Fibroblast of pulmonary artery (primary cell): ENCODE measurements around the gene CACNG3.

Source experiments
- DNase-seq: peaks from one replicate; pipeline ENCODE4 v3.0.0-alpha.2; 2010; ENCODE audit warnings: low read depth
- H3K4me3 ChIP-seq: replicated peaks from 2 replicates; pipeline ENCODE4 v1.5.1; 2011; ENCODE audit warnings: low read depth, mild to moderate bottlenecking, control low read depth, low read length, moderate library complexity
- CTCF ChIP-seq: IDR thresholded peaks from 2 replicates; pipeline ENCODE4 v1.5.1; 2011; ENCODE audit warnings: mild to moderate bottlenecking, control low read depth, low read length, inconsistent platforms; ENCODE audit errors: missing control alignments

CACNG3 gene

GRCh38 chr16:24255456-24256371 lies at the start of gene CACNG3:
Gene CACNG3, plus strand, starts transcription at chr16:24256335. Its CDS starts 420 bp downstream, at chr16:24256755.
- H3K4me3 ChIP-seq: no peak within 1 kb of the TSS
- DNase-seq: peak; percentile 23
- TF ChIP-seq CTCF: no peak

GRCh38 chr16:24206926-24207325 lies 49.2 kb upstream of the CACNG3 start:
- no peak overlapping the region for H3K4me3 ChIP-seq
- no peak for TF ChIP-seq CTCF
- no peak for DNase-seq

- H3K4me3 ChIP-seq: no peak overlapping the region
- DNase-seq: no peak
- no peak for TF ChIP-seq CTCF
These were observed 47.4 kb upstream of the CACNG3 start for GRCh38 chr16:24208710-24209109.

- no peak for TF ChIP-seq CTCF
These were observed 41.1 kb upstream of the CACNG3 start for GRCh38 chr16:24214992-24215391.

GRCh38 chr16:24216961-24217360 lies 39.2 kb upstream of the CACNG3 start:
- H3K4me3 ChIP-seq: no peak overlapping the region
- no peak for TF ChIP-seq CTCF
- no peak for DNase-seq

More at GRCh38 chr16:24214992-24215391, 41.1 kb upstream of the CACNG3 start:
- H3K4me3 ChIP-seq: no peak overlapping the region
- DNase-seq: no peak

- no peak overlapping the region for H3K4me3 ChIP-seq
- no peak for DNase-seq
- no peak for TF ChIP-seq CTCF
These were observed 38.7 kb upstream of the CACNG3 start for GRCh38 chr16:24217461-24217860.
